ENCODE data around the gene COL23A1.

DNA sequence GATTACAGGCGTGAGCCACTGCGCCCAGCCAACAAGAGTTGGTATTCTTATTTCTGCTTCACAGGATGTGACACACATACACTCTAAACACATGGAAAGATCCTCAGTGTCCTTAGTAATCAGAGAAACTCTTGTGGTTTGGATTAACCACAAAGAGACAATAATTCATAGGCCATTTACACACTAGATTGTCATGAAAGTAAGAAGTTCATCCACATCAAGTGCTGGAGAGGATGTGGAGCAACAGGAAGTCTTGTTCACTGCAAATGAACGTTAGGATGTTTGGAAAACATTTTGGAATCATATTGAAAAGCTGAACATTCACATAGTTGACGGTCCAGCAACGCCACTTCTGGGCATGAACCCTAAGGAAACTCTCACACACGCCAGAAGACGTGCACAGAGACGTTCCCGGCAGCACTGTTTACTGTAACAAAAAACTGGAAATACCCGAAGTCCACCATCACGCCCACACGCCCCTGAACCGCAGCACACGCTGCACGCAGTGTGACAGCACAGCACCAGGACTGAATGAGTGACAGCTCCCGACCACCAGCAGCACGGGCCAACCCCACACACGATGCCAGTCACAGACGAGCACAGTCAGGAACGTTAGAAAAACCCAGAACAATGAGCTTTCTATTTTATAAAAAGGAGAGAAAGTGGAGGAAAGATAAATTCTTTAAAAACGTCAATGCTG is 87.6 kb downstream of the COL23A1 start:
- TF ChIP-seq, protein P1, sequence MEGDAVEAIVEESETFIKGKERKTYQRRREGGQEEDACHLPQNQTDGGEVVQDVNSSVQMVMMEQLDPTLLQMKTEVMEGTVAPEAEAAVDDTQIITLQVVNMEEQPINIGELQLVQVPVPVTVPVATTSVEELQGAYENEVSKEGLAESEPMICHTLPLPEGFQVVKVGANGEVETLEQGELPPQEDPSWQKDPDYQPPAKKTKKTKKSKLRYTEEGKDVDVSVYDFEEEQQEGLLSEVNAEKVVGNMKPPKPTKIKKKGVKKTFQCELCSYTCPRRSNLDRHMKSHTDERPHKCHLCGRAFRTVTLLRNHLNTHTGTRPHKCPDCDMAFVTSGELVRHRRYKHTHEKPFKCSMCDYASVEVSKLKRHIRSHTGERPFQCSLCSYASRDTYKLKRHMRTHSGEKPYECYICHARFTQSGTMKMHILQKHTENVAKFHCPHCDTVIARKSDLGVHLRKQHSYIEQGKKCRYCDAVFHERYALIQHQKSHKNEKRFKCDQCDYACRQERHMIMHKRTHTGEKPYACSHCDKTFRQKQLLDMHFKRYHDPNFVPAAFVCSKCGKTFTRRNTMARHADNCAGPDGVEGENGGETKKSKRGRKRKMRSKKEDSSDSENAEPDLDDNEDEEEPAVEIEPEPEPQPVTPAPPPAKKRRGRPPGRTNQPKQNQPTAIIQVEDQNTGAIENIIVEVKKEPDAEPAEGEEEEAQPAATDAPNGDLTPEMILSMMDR (CRISPR knock-in tag; IDR thresholded peaks at IDR 0.05), result no peak
- TF ChIP-seq HNF4A (CRISPR knock-in tag; IDR thresholded peaks at IDR 0.05) (no peak), KAT8 (CRISPR knock-in tag; IDR thresholded peaks at IDR 0.05) (no peak), AHR (CRISPR knock-in tag; IDR thresholded peaks at IDR 0.05) (no peak), KDM5A (IDR thresholded peaks at IDR 0.05; ENCODE audit: borderline replicate concordance, low read length) (no peak), POLR2AphosphoS5 (IDR thresholded peaks at IDR 0.05; ENCODE audit: low read depth, low read length) (no peak), GABPA (IDR thresholded peaks at IDR 0.05; ENCODE audit: low read depth, low read length) (no peak), GABPA (CRISPR knock-in tag; IDR thresholded peaks at IDR 0.05; ENCODE audit: low read depth) (no peak), ZNF589 (CRISPR knock-in tag; conservative IDR thresholded peaks at IDR 0.05) (no peak), NFE2 (CRISPR knock-in tag; IDR thresholded peaks at IDR 0.05) (no peak), HNF4G (IDR thresholded peaks at IDR 0.05; ENCODE audit: borderline replicate concordance, low read depth, low read length) (no peak), HNF4G (CRISPR knock-in tag; IDR thresholded peaks at IDR 0.05; ENCODE audit: borderline replicate concordance, low read depth) (no peak), PAX8 (CRISPR knock-in tag; IDR thresholded peaks at IDR 0.05; ENCODE audit: borderline replicate concordance) (no peak)
- TF ChIP-seq, protein P2, sequence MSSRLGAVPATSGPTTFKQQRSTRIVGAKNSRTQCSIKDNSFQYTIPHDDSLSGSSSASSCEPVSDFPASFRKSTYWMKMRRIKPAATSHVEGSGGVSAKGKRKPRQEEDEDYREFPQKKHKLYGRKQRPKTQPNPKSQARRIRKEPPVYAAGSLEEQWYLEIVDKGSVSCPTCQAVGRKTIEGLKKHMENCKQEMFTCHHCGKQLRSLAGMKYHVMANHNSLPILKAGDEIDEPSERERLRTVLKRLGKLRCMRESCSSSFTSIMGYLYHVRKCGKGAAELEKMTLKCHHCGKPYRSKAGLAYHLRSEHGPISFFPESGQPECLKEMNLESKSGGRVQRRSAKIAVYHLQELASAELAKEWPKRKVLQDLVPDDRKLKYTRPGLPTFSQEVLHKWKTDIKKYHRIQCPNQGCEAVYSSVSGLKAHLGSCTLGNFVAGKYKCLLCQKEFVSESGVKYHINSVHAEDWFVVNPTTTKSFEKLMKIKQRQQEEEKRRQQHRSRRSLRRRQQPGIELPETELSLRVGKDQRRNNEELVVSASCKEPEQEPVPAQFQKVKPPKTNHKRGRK (CRISPR knock-in tag; IDR thresholded peaks at IDR 0.05), result no peak
- TF ChIP-seq, protein P3, sequence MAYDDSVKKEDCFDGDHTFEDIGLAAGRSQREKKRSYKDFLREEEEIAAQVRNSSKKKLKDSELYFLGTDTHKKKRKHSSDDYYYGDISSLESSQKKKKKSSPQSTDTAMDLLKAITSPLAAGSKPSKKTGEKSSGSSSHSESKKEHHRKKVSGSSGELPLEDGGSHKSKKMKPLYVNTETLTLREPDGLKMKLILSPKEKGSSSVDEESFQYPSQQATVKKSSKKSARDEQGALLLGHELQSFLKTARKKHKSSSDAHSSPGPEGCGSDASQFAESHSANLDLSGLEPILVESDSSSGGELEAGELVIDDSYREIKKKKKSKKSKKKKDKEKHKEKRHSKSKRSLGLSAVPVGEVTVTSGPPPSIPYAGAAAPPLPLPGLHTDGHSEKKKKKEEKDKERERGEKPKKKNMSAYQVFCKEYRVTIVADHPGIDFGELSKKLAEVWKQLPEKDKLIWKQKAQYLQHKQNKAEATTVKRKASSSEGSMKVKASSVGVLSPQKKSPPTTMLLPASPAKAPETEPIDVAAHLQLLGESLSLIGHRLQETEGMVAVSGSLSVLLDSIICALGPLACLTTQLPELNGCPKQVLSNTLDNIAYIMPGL (CRISPR knock-in tag; IDR thresholded peaks at IDR 0.05; ENCODE audit: borderline replicate concordance in 1 of 2, low read depth in 1 of 2), result no peak
- TF ChIP-seq, protein P4, sequence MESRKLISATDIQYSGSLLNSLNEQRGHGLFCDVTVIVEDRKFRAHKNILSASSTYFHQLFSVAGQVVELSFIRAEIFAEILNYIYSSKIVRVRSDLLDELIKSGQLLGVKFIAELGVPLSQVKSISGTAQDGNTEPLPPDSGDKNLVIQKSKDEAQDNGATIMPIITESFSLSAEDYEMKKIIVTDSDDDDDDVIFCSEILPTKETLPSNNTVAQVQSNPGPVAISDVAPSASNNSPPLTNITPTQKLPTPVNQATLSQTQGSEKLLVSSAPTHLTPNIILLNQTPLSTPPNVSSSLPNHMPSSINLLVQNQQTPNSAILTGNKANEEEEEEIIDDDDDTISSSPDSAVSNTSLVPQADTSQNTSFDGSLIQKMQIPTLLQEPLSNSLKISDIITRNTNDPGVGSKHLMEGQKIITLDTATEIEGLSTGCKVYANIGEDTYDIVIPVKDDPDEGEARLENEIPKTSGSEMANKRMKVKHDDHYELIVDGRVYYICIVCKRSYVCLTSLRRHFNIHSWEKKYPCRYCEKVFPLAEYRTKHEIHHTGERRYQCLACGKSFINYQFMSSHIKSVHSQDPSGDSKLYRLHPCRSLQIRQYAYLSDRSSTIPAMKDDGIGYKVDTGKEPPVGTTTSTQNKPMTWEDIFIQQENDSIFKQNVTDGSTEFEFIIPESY (CRISPR knock-in tag; IDR thresholded peaks at IDR 0.05), result no peak
